ENCODE data around the gene HOPX.
"Not testable (repeated sequence)": the region's sequence is repeated elsewhere in the genome, so short reads cannot be mapped to it uniquely, and the experiment has no call there.

Gene HOPX

DNA sequence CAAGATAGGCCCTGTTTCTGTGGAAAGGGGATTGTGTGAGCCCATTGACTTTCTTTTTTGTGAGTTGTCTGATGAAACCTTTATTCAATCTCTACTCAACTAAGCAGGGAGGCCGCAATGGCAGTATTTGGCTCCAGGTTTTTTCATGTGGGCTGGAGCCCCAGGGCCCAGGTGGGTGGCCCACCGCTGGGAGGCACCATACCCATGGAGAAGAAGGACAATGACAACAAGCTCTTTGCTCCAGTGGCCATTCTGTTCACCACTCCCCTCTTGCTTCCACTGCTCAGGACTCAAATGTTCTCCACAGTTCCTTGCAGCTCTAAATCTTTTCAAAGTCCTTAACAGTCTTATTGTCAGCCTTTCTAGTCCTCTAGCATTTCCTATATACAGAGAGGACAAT lies 54.1 kb downstream of the HOPX start:
- no peak for DNase-seq (ENCODE audit: low read depth)

- no peak for DNase-seq (ENCODE audit: low read depth)
These were observed 54.7 kb downstream of the HOPX start for GRCh38 chr4:56626420-56626819.

GRCh38 chr4:56622176-56622575 lies 58.9 kb downstream of the HOPX start:
- no peak for DNase-seq (ENCODE audit: low read depth)

DNA sequence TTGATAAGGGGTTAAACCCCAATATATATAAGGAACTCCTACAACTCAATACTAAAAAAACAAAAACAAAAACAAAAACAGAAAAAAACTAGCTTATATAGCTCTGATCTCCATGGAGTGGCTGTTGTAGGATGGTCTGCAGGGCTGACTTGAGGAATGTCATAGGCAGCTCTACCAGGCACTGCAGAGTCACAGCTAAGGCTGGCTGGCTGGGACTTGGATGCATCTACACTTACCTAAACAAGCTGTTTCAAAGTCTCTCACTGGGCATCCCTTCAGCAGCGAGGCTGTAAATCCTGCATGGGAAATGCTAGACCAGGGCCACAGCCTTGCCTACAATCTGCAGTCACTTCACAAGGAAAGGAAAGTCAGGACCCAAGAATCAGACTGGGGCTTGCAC lies 61.3 kb downstream of the HOPX start:
- DNase-seq (ENCODE audit: low read depth), result no peak

DNA sequence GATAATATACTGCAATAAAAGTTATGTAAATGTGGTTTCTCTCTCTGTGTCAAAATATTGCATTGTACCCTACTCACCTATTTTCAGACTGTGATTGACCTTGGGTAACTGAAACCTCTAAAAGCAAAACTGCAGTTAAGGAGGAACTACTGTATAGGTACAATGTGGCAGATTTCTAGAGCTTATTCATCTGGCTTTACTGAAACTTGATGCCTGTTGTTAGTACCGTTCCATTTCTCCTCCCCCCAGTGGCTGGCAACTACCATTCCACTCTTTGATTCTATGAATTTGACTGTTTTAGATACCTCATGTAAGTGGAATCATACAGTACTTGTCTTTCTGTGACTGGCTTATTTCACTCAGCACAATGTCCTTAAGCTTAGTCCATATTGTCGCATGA lies 61.9 kb downstream of the HOPX start:
- no peak for DNase-seq (ENCODE audit: low read depth)

DNA sequence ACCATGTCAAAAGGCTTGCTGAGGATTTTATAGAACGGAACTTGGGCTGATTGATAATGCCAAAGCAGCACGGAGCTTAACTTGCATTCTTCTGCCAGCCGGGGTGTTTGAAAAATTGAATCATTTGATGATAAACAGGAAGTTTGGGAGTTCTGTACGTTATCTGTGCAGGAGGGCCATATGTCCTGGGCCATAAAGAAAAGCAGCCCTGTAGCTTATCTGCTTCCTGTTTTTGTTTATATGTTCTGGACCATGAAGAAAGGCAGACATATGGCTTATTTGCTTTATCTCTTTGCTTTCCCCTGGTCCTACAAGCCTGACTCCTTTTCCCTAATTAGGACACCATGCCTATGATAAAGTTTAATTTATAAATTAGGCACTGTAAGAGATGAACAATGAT lies 62.4 kb downstream of the HOPX start:
- DNase-seq (ENCODE audit: low read depth), result no peak

- no peak for DNase-seq (ENCODE audit: low read depth)
These were observed 67.8 kb downstream of the HOPX start for GRCh38 chr4:56613101-56613862.

DNA sequence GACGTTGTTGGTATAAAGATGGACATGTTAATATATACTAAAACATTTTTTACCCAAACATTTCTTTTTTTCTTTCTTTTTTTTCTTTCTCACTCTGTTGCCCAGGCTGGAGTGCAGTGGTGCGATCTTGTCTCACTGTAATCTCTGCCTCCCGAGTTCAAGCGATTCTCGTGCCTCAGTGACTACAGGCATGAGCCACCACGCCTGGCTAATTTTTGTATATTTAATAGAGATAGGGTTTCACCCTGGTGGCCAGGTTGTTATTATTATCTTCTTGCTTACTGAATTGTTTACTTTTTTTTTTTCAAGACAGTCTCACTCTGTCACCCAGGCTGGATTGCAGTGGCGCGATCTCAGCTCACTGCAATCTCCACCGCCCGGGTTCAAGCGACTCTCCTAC lies 68.8 kb downstream of the HOPX start:
- no peak for DNase-seq (ENCODE audit: low read depth)

DNA sequence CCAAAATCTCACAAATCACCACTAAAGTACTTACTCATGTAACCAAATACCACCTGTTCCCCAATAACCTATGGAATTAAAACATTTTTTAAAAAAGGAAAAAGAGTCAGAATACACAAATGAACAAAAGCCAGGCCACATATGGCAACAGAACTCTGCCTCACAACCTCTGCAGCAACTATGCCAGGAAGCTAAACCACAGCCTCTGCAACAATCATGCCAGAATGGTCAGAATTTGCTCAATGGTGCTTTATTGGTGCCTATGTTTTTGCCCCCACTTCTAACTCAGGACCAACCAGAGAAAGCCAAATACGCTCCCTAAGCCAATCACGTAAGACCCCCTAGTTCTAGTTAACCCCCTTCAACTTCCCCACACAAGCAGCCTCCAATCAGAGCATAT lies 69.6 kb downstream of the HOPX start:
- DNase-seq (ENCODE audit: low read depth), result no peak

DNA sequence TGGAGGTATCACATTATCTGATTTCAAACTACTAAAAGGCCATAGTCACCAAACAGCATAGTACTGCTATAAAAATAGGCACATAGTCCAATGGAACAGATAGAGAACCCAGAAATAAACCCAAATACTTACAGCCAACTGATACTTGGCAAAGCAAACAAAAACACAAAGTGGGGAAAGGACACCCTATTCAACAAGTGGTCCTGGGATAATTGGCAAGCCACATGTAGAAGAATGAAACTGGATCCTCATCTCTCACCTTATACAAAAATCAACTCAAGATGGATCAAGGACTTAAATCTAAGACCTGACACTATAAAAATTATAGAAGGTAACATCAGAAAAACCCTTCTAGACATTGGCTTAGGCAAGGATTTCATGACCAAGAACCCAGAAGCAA lies 70.9 kb downstream of the HOPX start:
- not testable (repeated sequence) for DNase-seq (ENCODE audit: low read depth)

DNA sequence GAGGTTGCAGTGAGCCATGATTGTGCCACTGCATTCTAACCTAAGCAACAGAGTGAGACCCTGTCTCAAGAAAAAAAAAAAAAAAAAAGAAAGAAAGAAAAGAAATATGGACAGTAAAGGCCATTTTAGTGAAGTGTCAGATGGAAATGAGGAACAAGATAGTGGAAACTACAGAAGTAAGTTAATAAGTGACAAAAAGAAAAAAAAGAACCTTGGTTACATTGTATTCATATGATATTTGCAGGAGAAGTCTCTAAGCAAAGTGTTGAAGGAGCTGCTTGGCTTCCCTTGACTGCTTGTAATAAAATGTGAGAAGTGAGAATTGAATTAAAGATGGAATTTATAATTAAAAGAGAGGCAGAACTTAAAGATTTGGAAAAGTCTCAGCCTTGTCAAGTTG lies 73.2 kb downstream of the HOPX start:
- no peak for DNase-seq (ENCODE audit: low read depth)

DNA sequence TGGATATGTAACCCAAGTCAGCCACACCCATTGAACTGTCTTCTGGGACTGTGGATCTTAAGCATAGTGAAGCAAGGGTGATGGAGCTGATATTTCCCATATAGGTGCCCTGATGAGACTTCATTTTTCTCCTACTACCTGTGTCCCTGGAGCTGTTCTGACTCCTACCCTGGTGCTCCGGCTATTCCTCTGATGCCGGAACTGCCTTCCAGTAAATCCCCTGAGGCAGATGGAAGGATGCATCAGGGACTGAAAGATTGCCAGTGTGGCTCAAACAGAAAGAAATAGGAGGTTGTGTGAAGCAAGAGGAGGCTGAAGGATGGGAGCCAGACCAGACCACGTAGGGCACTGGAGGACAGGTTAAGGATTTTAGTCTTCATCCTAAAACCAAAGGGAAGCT lies 74.7 kb downstream of the HOPX start:
- no peak for DNase-seq (ENCODE audit: low read depth)

GRCh38 chr4:56605464-56605863 lies 75.6 kb downstream of the HOPX start:
- not testable (repeated sequence) for DNase-seq (ENCODE audit: low read depth)

- DNase-seq (ENCODE audit: low read depth), result no peak
These were observed 77.8 kb downstream of the HOPX start for GRCh38 chr4:56603297-56603696.

All from activated T-helper 9 cell treated with anti-CD3 and anti-CD28 coated beads, Interleukin-2, amount 50 U/mL, for 16 hours (primary cell).